Heart right ventricle (tissue), 16 donors: ENCODE results near the gene NELL1. TPM values are rescaled to one million over a fixed set of nuclear protein-coding genes. Genes with fewer than 3 reads are reported as not detected.
A peak's percentile ranks its signal among the peaks of the same experiment; 100 is the strongest.

Experiments
- ATAC-seq, 8 donors: fragments of 200-7000 bp; cut with Tn5 transposase; one replicate each; pipeline ENCODE4 v1.9.1; 2020; ENCODE audit warnings: mild to moderate bottlenecking in 8 of 8, moderate library complexity in 8 of 8, moderate number of reproducible peaks in 1 of 8
- DNase-seq, 2 donors: peaks; one replicate each; pipeline ENCODE4 v3.0.0-alpha.2; 2020
- H3K27ac ChIP-seq, 10 donors: fragments of 200-600 bp; sonication (generic) in 2 of 10; one replicate each; pipeline versions ENCODE4 v1.5.0 to v1.8.0; 2020 to 2022; ENCODE audit warnings: mild to moderate bottlenecking in 3 of 10
- H3K27me3 ChIP-seq, 7 donors: fragments of 200-600 bp; one replicate each; pipeline ENCODE4 v1.8.0; 2021 to 2022; ENCODE audit warnings: mild to moderate bottlenecking in 2 of 7
- H3K36me3 ChIP-seq, 9 donors: fragments of 200-600 bp; sonication (generic) in 1 of 9; one replicate each; pipeline versions ENCODE4 v1.5.0 to v1.8.0; 2020 to 2022; ENCODE audit warnings: mild to moderate bottlenecking in 2 of 9
- H3K4me1 ChIP-seq, 9 donors: fragments of 200-600 bp; sonication (generic) in 1 of 9; one replicate each; pipeline versions ENCODE4 v1.5.0 to v1.8.0; 2020 to 2022; ENCODE audit warnings: mild to moderate bottlenecking in 4 of 9
- H3K4me3 ChIP-seq, 10 donors: fragments of 200-600 bp; sonication (generic) in 2 of 10; one replicate each; pipeline versions ENCODE4 v1.5.0 to v1.8.0; 2020 to 2022; ENCODE audit warnings: mild to moderate bottlenecking in 7 of 10, moderate library complexity in 2 of 10
- H3K9me3 ChIP-seq, 11 donors: fragments of 200-600 bp in 10 of 11; sonication (generic) in 2 of 11; one replicate each; pipeline versions ENCODE4 v1.5.0 to v1.8.0; 2013 to 2022; ENCODE audit warnings: mild to moderate bottlenecking in 2 of 11, control low read depth in 1 of 11, moderate library complexity in 1 of 11
- CTCF ChIP-seq, 9 donors: fragments of 200-600 bp; sonication (generic) in 2 of 9; IDR thresholded peaks; one replicate each; pipeline versions ENCODE4 v1.5.0 to v1.8.0; 2021 to 2022; ENCODE audit warnings: antibody characterized with exemption in 9 of 9, mild to moderate bottlenecking in 5 of 9, moderate library complexity in 1 of 9
- WGBS, 2 donors: extraction: QIAGEN DNeasy Blood & Tissue Kit; methylation state at CpG; one replicate each; pipeline ENCODE4 v1.1.7; 2013; ENCODE audit warnings: inconsistent platforms in 1 of 2; 5-methylcytosine and 5-hydroxymethylcytosine counted together
- intact Hi-C, 10 donors: fragments of 100-400 bp; cut with DNase I; formaldehyde crosslinking; loops; one replicate each; pipeline versions ENCODE4 v1.11.1 to v1.14.2; 2022
- polyA plus RNA-seq, 2 donors: library from polyadenylated mRNA; stranded (reverse); fragments of 200-250 nt; gene quantifications; one replicate each; pipeline ENCODE4 v1.2.3, GENCODE V29; 2013
- total RNA-seq, 10 donors: library from RNA; stranded (reverse); fragmentation: NEBNext Ultra II Directional in 3 of 10; extraction: Animal tissue kit (Norgen Biotek cat#: 25700) in 3 of 10; gene quantifications; one replicate each; pipeline versions ENCODE4 v1.2.1 to v1.2.4, GENCODE V29; 2021 to 2023
- donor health status: Arrhythmogenic right ventricular cardiomyopathy.
- donor health status: ischemic (EF 13 %, LVEDD 7.1; RV severe dilation, severe dysfunction).
- donor health status: healthy with polysubstance abuse.
- donor health status: DM: no; HTN: yes; CAD: no.
- donor health status: DM: no; HTN: no; CAD: no.
- donor health status: ischemic (EF 25% LVEDD 6.9; RV normal size, moderate dysfunction).
- donor health status: ischemic (EF 25% LVEDD 5.7; RV mildly dilated, moderate dysfunction).
- donor health status: healthy.
- donor health status: DM: yes; HTN: yes; CAD: no.
- donor health status: Ischemic cardiomyopathy.
- donor health status: ischemic (EF 35%, LVEDD 5.7; RV mildly dilated, moderate dysfunction).
- donor health status: nonischemic (EF 11% LVEDD 7.7; RV severe dilation, severe dysfunction).
- donor health status: DM: yes; HTN: yes; CAD: no.
- donor health status: PGD.
- donor health status: ischemic (EF 29% LVEDD 5.4; RV normal size, mild dysfunction).
- donor health status: nonischemic (EF 23%, LVEDD 6.1; RV moderate dilation, normal function).

The NELL1 gene
- total and polyA plus RNA-seq, 12 donors: not detected

DNA sequence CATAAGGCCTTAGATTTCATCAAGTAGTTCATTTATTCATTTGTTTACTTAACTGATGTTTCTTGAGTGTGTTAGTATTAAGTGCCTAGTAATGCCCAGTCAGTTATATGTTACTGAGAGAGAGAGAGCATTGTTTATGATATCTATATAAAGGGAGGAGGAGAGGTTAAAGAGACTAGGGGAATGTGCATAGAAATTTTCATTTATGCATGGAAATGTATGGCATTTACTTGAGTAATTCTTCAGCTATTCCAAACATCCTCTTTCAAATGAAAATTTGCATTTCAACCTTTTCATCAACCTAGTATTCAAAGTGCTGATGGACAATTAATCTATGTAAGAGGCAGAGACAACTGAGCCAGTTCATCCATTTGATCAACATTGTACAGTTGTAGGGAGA is 199.7 kb downstream of the NELL1 start:
- no peak for TF ChIP-seq CTCF (IDR thresholded peaks at IDR 0.05)
- H3K9me3 ChIP-seq: no peaks in the 10 kb centered on the region
- H3K4me3 ChIP-seq: no peak overlapping the region
- no peak overlapping the region for H3K27ac ChIP-seq
- ATAC-seq (no peak), DNase-seq (no peak)
- H3K36me3 ChIP-seq: no peaks in the 10 kb centered on the region
- no peaks in the 10 kb centered on the region for H3K27me3 ChIP-seq
- intact Hi-C loops: no loop called here
- no peaks in the 10 kb centered on the region for H3K4me1 ChIP-seq

- Histone ChIP-seq H3K27ac (no peak overlapping the region), H3K9me3 (peaks cover 0 to 2% (median 0%) of the 10 kb centered on the region in 11 donors), H3K36me3 (no peaks in the 10 kb centered on the region), H3K27me3 (peaks cover 0 to 5% (median 0%) of the 10 kb centered on the region in 7 donors), H3K4me1 (no peaks in the 10 kb centered on the region), H3K4me3 (no peak overlapping the region)
- peak in 2 of 9 donors; percentile 11 to 12 for TF ChIP-seq CTCF (IDR thresholded peaks at IDR 0.05)
- ATAC-seq: no peak
- WGBS, 2 donors: 0 to 4% methylated on average over 3 of the region's 3 CpGs
- intact Hi-C loops: no loop called here
- DNase-seq: no peak
Measured at GRCh38 chr11:20873054-20873453, 203.7 kb downstream of the NELL1 start.

DNA sequence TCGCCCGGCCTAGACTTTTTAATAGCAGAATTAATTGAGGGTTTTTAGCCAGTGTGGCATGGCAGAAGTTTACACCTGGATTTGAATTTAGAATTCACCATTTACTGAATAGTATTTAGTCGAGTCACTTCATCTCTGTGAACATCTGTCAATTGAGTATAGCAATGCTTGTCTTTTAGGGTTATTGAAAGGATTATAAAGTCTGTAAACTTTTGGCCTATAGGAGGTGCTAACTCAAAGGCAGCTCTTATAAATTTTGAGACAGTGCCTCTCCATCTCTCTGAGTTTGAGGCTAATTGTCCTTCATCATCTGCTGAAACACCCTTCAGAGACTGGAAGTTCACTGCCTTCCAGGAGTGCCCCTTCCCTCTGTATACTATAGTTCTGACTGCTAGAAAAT is 205.0 kb downstream of the NELL1 start:
- intact Hi-C loops: no loop called here
- no peak for TF ChIP-seq CTCF (IDR thresholded peaks at IDR 0.05)
- Histone ChIP-seq H3K9me3 (peaks cover 0 to 2% (median 0%) of the 10 kb centered on the region in 11 donors), H3K4me3 (no peak overlapping the region), H3K4me1 (no peaks in the 10 kb centered on the region), H3K27ac (no peak overlapping the region), H3K36me3 (no peaks in the 10 kb centered on the region), H3K27me3 (peaks cover 0 to 5% (median 0%) of the 10 kb centered on the region in 7 donors)
- 88 to 92% methylated on average over 3 of the region's 3 CpGs for whole genome bisulfite sequencing, 2 donors
- DNase-seq: no peak
- ATAC-seq: no peak

DNA sequence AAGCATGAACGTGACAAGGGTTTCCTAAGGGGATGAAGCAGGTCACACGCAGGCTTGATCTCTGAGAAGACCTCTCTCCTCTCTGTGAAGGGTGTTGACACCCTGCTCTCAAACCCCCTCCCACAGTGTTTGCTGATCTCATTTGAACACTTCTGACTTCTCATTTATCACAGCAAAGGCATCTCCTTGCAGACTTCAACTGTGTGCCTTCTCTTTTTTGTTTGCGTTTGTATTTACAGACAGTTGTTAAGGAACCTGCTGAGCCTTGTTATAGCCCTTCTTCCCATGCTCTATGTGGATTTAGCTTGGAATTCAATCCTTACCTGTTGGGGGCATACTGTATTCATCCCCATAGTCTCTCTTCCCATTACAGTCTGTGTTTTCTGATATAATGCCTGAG is 206.5 kb downstream of the NELL1 start:
- DNase-seq (no peak), ATAC-seq (no peak)
- Histone ChIP-seq H3K9me3 (peaks cover 0 to 2% (median 0%) of the 10 kb centered on the region in 11 donors), H3K4me3 (no peak overlapping the region), H3K27me3 (peaks cover 0 to 5% (median 0%) of the 10 kb centered on the region in 7 donors), H3K4me1 (no peaks in the 10 kb centered on the region), H3K27ac (no peak overlapping the region), H3K36me3 (no peaks in the 10 kb centered on the region)
- intact Hi-C loops: no loop called here
- TF ChIP-seq CTCF (IDR thresholded peaks at IDR 0.05): no peak
- WGBS, 2 donors: 21 to 24% methylated on average over 3 of the region's 3 CpGs
